ENCODE results near the gene RMDN2. TPM values are rescaled to one million over a fixed set of nuclear protein-coding genes. Genes with fewer than 3 reads are reported as not detected.

The RMDN2 gene
- 1.3 TPM for polyA plus RNA-seq (2012; ENCODE audit: insufficient read depth, insufficient read length, low read depth)

GRCh38 chr2:37925063-37925897 is at the start of gene RMDN2:
TSS of gene RMDN2 (plus strand) at chr2:37925287. CDS start at chr2:37929278, 3,991 bp downstream.
- Histone ChIP-seq H3K36me3 (no peaks in the 10 kb centered on the region), H3K27me3 (no peaks in the 10 kb centered on the region), H3K4me1 (no peaks in the 10 kb centered on the region), H3K9me3 (no peaks in the 10 kb centered on the region), H3K4me3 (ENCODE audit: low read depth, low read length) (peak within 1 kb of the TSS; percentile 83)
- no peak for TF ChIP-seq CTCF (IDR thresholded peaks at IDR 0.05; ENCODE audit: low read depth, low read length)
- DNase-seq: peak; percentile 96

GRCh38 chr2:37875403-37875906 is 49.6 kb upstream of the RMDN2 start:
- Histone ChIP-seq H3K4me1 (peaks cover 35% of the 10 kb centered on the region), H3K4me3 (ENCODE audit: low read depth, low read length) (no peak overlapping the region), H3K27me3 (no peaks in the 10 kb centered on the region), H3K9me3 (no peaks in the 10 kb centered on the region), H3K36me3 (no peaks in the 10 kb centered on the region)
- no peak for DNase-seq
- TF ChIP-seq CTCF (IDR thresholded peaks at IDR 0.05; ENCODE audit: low read depth, low read length): no peak

GRCh38 chr2:37876227-37876626 is 48.9 kb upstream of the RMDN2 start:
- Histone ChIP-seq H3K4me1 (peaks cover 28% of the 10 kb centered on the region), H3K4me3 (ENCODE audit: low read depth, low read length) (no peak overlapping the region), H3K36me3 (no peaks in the 10 kb centered on the region), H3K9me3 (no peaks in the 10 kb centered on the region), H3K27me3 (no peaks in the 10 kb centered on the region)
- DNase-seq: no peak
- TF ChIP-seq CTCF (IDR thresholded peaks at IDR 0.05; ENCODE audit: low read depth, low read length): no peak

GRCh38 chr2:37877457-37878315 is 47.4 kb upstream of the RMDN2 start:
- H3K36me3 ChIP-seq: no peaks in the 10 kb centered on the region
- H3K9me3 ChIP-seq: no peaks in the 10 kb centered on the region
- H3K4me1 ChIP-seq: peaks cover 15% of the 10 kb centered on the region
- TF ChIP-seq CTCF (IDR thresholded peaks at IDR 0.05; ENCODE audit: low read depth, low read length): peak; percentile 79
- no peaks in the 10 kb centered on the region for H3K27me3 ChIP-seq
- DNase-seq: peak; percentile 39
- peak overlapping the region; percentile 25 for H3K4me3 ChIP-seq (ENCODE audit: low read depth, low read length)

GRCh38 chr2:37878536-37878935 is 46.6 kb upstream of the RMDN2 start:
- Histone ChIP-seq H3K4me1 (peaks cover 12% of the 10 kb centered on the region), H3K36me3 (no peaks in the 10 kb centered on the region), H3K4me3 (ENCODE audit: low read depth, low read length) (no peak overlapping the region), H3K27me3 (no peaks in the 10 kb centered on the region), H3K9me3 (no peaks in the 10 kb centered on the region)
- no peak for DNase-seq
- no peak for TF ChIP-seq CTCF (IDR thresholded peaks at IDR 0.05; ENCODE audit: low read depth, low read length)

Data from BE2C (cell line).